HEK293T (cell line): Measurements from ENCODE around the gene TIGD6.

Experiments used
- CTCF ChIA-PET: fragments of 350-600 bp; formaldehyde crosslinking; extraction: SDS; loops from one replicate; lab custom pipeline; 2021; ENCODE audit warnings: antibody characterized with exemption, inconsistent platforms; lab: Yijun Ruan, JAX
- POLR2A ChIA-PET: fragments of 350-600 bp; formaldehyde crosslinking; extraction: SDS; loops from one replicate; lab custom pipeline; 2020; ENCODE audit warnings: antibody characterized with exemption, inconsistent platforms; lab: Yijun Ruan, JAX
- DNase-seq: peaks from one replicate; pipeline ENCODE4 v3.0.0; 2012; ENCODE audit warnings: mixed read lengths; ENCODE audit errors: extremely low spot score
- ARNT ChIP-seq: fragments of 450-650 bp; IDR thresholded peaks from 2 replicates; pipeline ENCODE4 v1.6.1; 2017; ENCODE audit warnings: mild to moderate bottlenecking
- BHLHE40 ChIP-seq: fragments of 450-650 bp; IDR thresholded peaks from 2 replicates; pipeline ENCODE4 v1.6.1; 2016; ENCODE audit warnings: mild to moderate bottlenecking, moderate library complexity, borderline replicate concordance
- CTBP1 ChIP-seq: fragments of 450-650 bp; IDR thresholded peaks from 2 replicates; pipeline ENCODE4 v1.6.1; 2016; ENCODE audit warnings: borderline replicate concordance
- ELF4 ChIP-seq: fragments of 450-650 bp; IDR thresholded peaks from 2 replicates; pipeline ENCODE4 v1.6.1; 2017; ENCODE audit warnings: antibody characterized with exemption
- FOXA1 ChIP-seq: fragments of 450-650 bp; IDR thresholded peaks from 2 replicates; pipeline ENCODE4 v1.6.1; 2016; ENCODE audit warnings: mild to moderate bottlenecking
- FOXK2 ChIP-seq: fragments of 450-650 bp; IDR thresholded peaks from 2 replicates; pipeline ENCODE4 v1.6.1; 2016; ENCODE audit warnings: mild to moderate bottlenecking
- FOXM1 ChIP-seq: fragments of 450-650 bp; IDR thresholded peaks from 2 replicates; pipeline ENCODE4 v1.6.1; 2017; ENCODE audit warnings: mild to moderate bottlenecking, borderline replicate concordance
- HDGF ChIP-seq: fragments of 450-650 bp; IDR thresholded peaks from 2 replicates; pipeline ENCODE4 v1.6.1; 2017; ENCODE audit warnings: antibody characterized with exemption, borderline replicate concordance
- L3MBTL2 ChIP-seq: fragments of 450-650 bp; conservative IDR thresholded peaks from 2 replicates; pipeline ENCODE4 v1.6.1; 2016; ENCODE audit warnings: mild to moderate bottlenecking
- LEF1 ChIP-seq: fragments of 450-650 bp; IDR thresholded peaks from 2 replicates; pipeline ENCODE4 v1.6.1; 2017; ENCODE audit warnings: mild to moderate bottlenecking, borderline replicate concordance
- NFRKB ChIP-seq: fragments of 450-650 bp; IDR thresholded peaks from 2 replicates; pipeline ENCODE4 v1.6.1; 2016; ENCODE audit warnings: mild to moderate bottlenecking, moderate library complexity
- SP1 ChIP-seq: fragments of 450-650 bp; IDR thresholded peaks from 2 replicates; pipeline ENCODE4 v1.6.1; 2017
- SUZ12 ChIP-seq: fragments of 450-650 bp; IDR thresholded peaks from 2 replicates; pipeline ENCODE4 v1.6.1; 2016; ENCODE audit warnings: mild to moderate bottlenecking
- TARDBP ChIP-seq: fragments of 450-650 bp; IDR thresholded peaks from 2 replicates; pipeline ENCODE4 v1.6.1; 2016
- ZNF384 ChIP-seq: fragments of 450-650 bp; IDR thresholded peaks from 2 replicates; pipeline ENCODE4 v1.6.1; 2016
- TF ChIP-seq, protein P1 (sequence below): fragments of 450-650 bp; IDR thresholded peaks from 2 replicates; pipeline ENCODE4 v1.6.1; 2016

The TIGD6 gene

DNA sequence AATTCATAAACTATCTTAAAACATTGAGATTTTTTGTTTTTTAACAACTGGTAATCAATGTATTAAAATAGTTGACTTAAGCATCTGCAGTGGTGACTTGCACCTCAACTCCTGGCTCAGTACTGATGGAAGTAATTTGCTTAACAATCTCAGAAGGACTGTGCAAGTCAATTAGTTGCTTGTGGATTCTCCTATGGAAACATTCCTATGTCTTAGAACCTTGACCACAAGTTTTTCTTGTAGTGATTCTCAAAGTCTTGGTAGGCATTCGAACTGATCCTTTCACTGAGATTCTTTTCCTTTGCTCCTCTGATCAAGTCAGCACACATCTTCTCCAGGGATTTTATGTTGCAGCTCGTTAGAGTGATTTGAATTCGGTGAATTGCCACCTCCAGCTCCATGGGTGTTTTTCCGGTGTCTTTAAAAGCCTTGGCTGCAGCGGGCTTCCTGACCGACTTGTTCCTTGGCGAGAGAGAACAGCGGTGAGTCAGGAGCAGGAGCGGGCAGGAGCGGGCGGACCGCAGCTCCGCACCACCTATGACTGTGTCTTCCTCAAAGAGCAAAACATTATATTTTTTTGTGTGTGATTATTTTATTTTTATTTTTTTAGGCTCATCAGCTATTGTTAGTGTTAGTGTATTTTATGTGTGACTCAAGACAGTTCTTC, 21.2 kb upstream of the TIGD6 start:
- ChIA-PET CTCF (no interaction called here), POLR2A (interaction anchor here (1.3 to 1.4 kb wide), 2 partner anchors 20 to 21 kb away, joined by 3 read pairs; partner anchors contain the start of genes HMGXB3 and TIGD6)
- TF ChIP-seq CTBP1 (no peak), ZNF384 (no peak), HDGF (no peak), LEF1 (no peak), ARNT (no peak)
- TF ChIP-seq, protein P1, sequence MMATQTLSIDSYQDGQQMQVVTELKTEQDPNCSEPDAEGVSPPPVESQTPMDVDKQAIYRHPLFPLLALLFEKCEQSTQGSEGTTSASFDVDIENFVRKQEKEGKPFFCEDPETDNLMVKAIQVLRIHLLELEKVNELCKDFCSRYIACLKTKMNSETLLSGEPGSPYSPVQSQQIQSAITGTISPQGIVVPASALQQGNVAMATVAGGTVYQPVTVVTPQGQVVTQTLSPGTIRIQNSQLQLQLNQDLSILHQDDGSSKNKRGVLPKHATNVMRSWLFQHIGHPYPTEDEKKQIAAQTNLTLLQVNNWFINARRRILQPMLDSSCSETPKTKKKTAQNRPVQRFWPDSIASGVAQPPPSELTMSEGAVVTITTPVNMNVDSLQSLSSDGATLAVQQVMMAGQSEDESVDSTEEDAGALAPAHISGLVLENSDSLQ = no peak
- no peak for DNase-seq

DNA sequence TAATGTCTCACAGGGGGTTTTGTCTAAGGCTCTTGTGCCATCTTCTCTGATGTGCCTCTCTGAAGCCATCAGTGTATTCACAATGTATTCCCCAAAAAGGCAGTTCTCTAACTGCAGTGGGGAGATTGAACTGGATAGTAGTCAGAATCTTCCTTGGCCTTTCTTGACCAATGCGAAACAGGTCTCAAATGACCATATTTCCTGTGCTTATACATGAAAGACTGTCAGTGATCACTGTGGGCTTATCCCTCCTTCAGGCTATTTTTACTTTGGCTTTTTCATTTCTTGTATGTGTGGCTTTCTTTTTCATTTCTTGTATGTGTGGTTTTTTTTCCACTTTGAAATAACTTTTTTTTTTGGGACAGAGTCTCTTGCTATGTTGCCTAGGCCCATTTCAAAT, 19.8 kb upstream of the TIGD6 start:
- TF ChIP-seq HDGF (no peak), ELF4 (no peak), NFRKB (no peak), SP1 (no peak), FOXA1 (no peak), FOXM1 (no peak), ZNF384 (no peak), L3MBTL2 (no peak), BHLHE40 (no peak), FOXK2 (no peak), CTBP1 (no peak), ARNT (no peak), TARDBP (no peak)
- TF ChIP-seq, protein P1 = no peak
- ChIA-PET POLR2A (interaction anchor here (1.3 to 1.4 kb wide), 2 partner anchors 19 to 20 kb away, joined by 3 read pairs; partner anchors contain the start of genes HMGXB3 and TIGD6), CTCF (no interaction called here)
- DNase-seq = no peak

DNA sequence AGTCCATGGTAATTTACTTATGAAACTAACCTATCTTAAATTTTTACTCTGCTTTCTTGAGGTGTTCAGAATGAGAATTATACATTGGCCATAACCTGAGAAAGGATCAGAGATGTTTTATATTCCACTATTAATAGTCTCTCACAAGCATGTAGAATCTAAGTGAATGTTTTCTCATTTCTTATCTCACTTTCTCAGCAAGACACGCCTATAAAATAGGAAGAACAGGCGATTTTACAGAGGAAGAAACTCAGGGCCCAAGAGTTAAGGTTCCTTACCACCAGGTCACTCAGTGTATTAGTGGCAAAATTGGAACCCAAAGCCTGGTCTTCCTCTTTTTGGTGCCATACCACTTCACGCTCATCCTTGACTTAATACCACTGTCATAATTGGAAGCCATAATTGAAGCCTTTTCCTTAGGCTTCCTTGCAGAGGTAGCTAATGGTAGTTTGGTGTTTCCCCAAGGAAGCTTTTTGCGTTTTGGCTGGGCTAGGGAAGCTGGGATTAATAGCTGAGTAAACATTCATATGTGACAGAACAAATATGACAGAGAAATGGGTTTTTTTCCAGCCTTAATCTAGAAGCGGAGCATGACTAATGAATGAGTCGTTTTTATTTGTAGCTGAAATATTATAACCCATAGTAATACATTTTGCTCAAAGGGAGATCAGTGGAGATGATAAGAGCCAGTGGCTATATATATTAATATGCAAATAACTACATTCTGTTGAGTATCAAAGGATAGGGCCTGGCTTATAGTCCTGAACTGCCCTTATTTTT, 17.0 kb upstream of the TIGD6 start:
- TF ChIP-seq, protein P1 = no peak
- no peak for TF ChIP-seq ELF4
- no peak for TF ChIP-seq SUZ12
- no peak for TF ChIP-seq NFRKB
- TF ChIP-seq BHLHE40 = no peak
- no peak for TF ChIP-seq CTBP1
- TF ChIP-seq FOXM1 = no peak
- no peak for TF ChIP-seq SP1
- TF ChIP-seq FOXA1 = no peak
- TF ChIP-seq TARDBP = no peak
- no peak for TF ChIP-seq ARNT
- ChIA-PET POLR2A (no interaction called here), CTCF (interaction anchor here (0.6 kb wide), 1 partner anchor 14 kb away, joined by 3 read pairs; no protein-coding TSS in a partner anchor)
- DNase-seq = no peak

DNA sequence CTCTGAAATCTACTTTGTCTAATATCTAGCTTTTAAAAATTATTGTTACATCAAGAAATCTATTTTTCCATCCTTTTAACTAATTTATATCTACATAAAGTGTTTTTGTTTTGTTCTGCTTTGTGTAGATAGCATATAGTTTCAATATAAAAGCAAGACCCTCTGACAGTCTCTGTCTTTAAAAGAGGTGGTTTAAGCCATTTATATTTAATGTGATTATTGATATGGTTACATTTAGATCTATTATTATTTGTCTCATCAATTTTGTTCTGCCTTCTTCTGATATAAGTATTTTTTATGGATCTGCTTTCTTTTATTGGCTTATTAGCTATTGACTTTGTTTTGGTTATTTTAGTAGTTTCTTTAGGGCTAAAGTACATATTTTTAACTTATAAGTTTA, 16.1 kb upstream of the TIGD6 start:
- ChIA-PET CTCF (no interaction called here), POLR2A (no interaction called here)
- DNase-seq = no peak
- no peak for TF ChIP-seq L3MBTL2
- TF ChIP-seq FOXA1 = no peak
- TF ChIP-seq TARDBP = no peak
- TF ChIP-seq FOXK2 = no peak
- TF ChIP-seq FOXM1 = no peak
- TF ChIP-seq, protein P1 = no peak
- TF ChIP-seq HDGF = no peak
- TF ChIP-seq ARNT = no peak
- no peak for TF ChIP-seq ELF4
- TF ChIP-seq SUZ12 = no peak
- TF ChIP-seq BHLHE40 = no peak
- TF ChIP-seq NFRKB = no peak
- no peak for TF ChIP-seq CTBP1
- no peak for TF ChIP-seq ZNF384
- TF ChIP-seq SP1 = no peak
- no peak for TF ChIP-seq LEF1

DNA sequence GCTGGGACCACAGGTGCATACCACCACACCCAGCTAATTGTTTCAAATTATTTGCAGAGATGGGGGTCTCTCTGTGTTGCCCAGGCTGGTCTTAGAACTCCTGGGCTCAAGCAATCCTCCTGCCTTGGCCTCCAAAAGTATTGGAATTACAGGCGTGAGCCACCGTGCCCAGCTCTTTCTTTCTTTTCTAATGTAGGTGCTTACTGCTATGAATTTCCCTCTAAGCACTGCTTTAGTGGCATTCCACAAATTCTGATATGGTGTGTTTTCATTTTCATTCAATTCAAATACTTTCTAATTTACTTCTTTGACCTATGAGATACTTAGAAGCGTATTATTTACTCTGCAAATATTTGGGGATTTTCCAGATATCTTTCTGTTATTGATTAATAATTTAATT, 15.0 kb upstream of the TIGD6 start:
- TF ChIP-seq L3MBTL2 = no peak
- TF ChIP-seq LEF1 = no peak
- no peak for TF ChIP-seq FOXK2
- TF ChIP-seq CTBP1 = no peak
- no peak for TF ChIP-seq HDGF
- no peak for TF ChIP-seq SP1
- no peak for TF ChIP-seq BHLHE40
- TF ChIP-seq, protein P1 = no peak
- TF ChIP-seq FOXA1 = no peak
- no peak for TF ChIP-seq TARDBP
- TF ChIP-seq SUZ12 = no peak
- no peak for TF ChIP-seq ELF4
- CTCF ChIA-PET = interaction anchor here (0.5 kb wide), 1 partner anchor 397 kb away, joined by 3 read pairs; no protein-coding TSS in a partner anchor

More for the DNA sequence above, 15.0 kb upstream of the TIGD6 start:
- POLR2A ChIA-PET = no interaction called here
- DNase-seq = no peak
